Gastroesophageal sphincter (tissue), 3 donors: ENCODE measurements around the gene HLA-DPB1.

Source experiments
- EP300 ChIP-seq: sonication (generic); formaldehyde crosslinking; IDR thresholded peaks from one replicate; pipeline ENCODE4 v1.6.1; 2017; ENCODE audit warnings: antibody characterized with exemption, mild to moderate bottlenecking
- POLR2A ChIP-seq, 2 donors: fragments of 450-650 bp; IDR thresholded peaks; one replicate each; pipeline ENCODE4 v1.6.1; 2017; ENCODE audit warnings: antibody characterized with exemption in 2 of 2, mild to moderate bottlenecking in 2 of 2, moderate library complexity in 1 of 2
- POLR2AphosphoS5 ChIP-seq: sonication (generic); formaldehyde crosslinking; IDR thresholded peaks from one replicate; pipeline ENCODE4 v1.6.1; 2017; ENCODE audit warnings: antibody characterized with exemption
- TF ChIP-seq, protein P1 (sequence below), 4 experiments: fragments of 200-600 bp in 2 of 4; fragments of 450-650 bp in 2 of 4; sonication (generic) in 1 of 4; IDR thresholded peaks; one replicate each; pipeline ENCODE4 v1.5.1; 2017 to 2019; ENCODE audit warnings: antibody characterized with exemption in 4 of 4, mild to moderate bottlenecking in 2 of 4, moderate library complexity in 2 of 4

DNA sequence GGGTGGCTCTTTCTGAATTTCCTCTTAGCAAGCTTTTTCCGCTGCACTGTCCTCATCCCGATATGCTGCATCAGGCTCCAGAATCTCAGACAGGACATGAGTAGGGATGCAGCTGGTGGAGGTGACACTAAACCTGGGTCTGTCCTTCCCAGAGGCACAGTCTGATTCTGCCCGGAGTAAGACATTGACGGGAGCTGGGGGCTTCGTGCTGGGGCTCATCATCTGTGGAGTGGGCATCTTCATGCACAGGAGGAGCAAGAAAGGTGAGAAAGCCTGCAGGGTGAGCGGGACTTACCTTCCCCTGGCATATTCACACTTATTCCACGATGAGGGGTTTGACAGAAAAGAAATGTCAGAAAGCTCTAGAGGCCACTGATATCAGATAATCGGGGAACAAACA is 9.8 kb downstream of the HLA-DPB1 start:
- TF ChIP-seq, protein P1, sequence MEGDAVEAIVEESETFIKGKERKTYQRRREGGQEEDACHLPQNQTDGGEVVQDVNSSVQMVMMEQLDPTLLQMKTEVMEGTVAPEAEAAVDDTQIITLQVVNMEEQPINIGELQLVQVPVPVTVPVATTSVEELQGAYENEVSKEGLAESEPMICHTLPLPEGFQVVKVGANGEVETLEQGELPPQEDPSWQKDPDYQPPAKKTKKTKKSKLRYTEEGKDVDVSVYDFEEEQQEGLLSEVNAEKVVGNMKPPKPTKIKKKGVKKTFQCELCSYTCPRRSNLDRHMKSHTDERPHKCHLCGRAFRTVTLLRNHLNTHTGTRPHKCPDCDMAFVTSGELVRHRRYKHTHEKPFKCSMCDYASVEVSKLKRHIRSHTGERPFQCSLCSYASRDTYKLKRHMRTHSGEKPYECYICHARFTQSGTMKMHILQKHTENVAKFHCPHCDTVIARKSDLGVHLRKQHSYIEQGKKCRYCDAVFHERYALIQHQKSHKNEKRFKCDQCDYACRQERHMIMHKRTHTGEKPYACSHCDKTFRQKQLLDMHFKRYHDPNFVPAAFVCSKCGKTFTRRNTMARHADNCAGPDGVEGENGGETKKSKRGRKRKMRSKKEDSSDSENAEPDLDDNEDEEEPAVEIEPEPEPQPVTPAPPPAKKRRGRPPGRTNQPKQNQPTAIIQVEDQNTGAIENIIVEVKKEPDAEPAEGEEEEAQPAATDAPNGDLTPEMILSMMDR (IDR thresholded peaks at IDR 0.05): no peak
- TF ChIP-seq POLR2A (IDR thresholded peaks at IDR 0.05): no peak
- no peak for TF ChIP-seq POLR2AphosphoS5
- TF ChIP-seq EP300: no peak
